NCI-H1694 (cell line): ENCODE results near the gene NLRP12.
A peak's percentile ranks its signal among the peaks of the same experiment; 100 is the strongest.
"Not testable (repeated sequence)": the region's sequence is repeated elsewhere in the genome, so short reads cannot be mapped to it uniquely, and the experiment has no call there.

Source experiments
- DNase-seq: peaks from one replicate; lab custom pipeline; 2025; lab: John Stamatoyannopoulos, UW

Gene NLRP12

GRCh38 chr19:53828531-53828930 lies 4.4 kb upstream of the NLRP12 start:
- DNase-seq = no peak

GRCh38 chr19:53826876-53827275 lies 2.8 kb upstream of the NLRP12 start:
- DNase-seq = no peak

- no peak for DNase-seq
Measured at GRCh38 chr19:53823380-53824120, 564 bp downstream of the NLRP12 start.

GRCh38 chr19:53819861-53820260 lies 4.3 kb downstream of the NLRP12 start:
- no peak for DNase-seq

GRCh38 chr19:53818756-53819155 lies 5.4 kb downstream of the NLRP12 start:
- no peak for DNase-seq

- no peak for DNase-seq
Measured at GRCh38 chr19:53813996-53814395, 10.1 kb downstream of the NLRP12 start.

- DNase-seq = no peak
Measured at GRCh38 chr19:53812335-53812734, 11.8 kb downstream of the NLRP12 start.

GRCh38 chr19:53810891-53811290 lies 13.2 kb downstream of the NLRP12 start:
- DNase-seq = no peak

- no peak for DNase-seq
Measured at GRCh38 chr19:53810187-53810546, 13.9 kb downstream of the NLRP12 start.

- DNase-seq = no peak
Measured at GRCh38 chr19:53809518-53810186, 14.5 kb downstream of the NLRP12 start.

- DNase-seq = no peak
Measured at GRCh38 chr19:53808710-53809125, 15.4 kb downstream of the NLRP12 start.

GRCh38 chr19:53801257-53801656 lies 22.9 kb downstream of the NLRP12 start:
- no peak for DNase-seq

- DNase-seq = no peak
Measured at GRCh38 chr19:53795019-53795418, 29.1 kb downstream of the NLRP12 start.

- peak; percentile 51 for DNase-seq
Measured at GRCh38 chr19:53792721-53793433, 31.2 kb downstream of the NLRP12 start.

- no peak for DNase-seq
Measured at GRCh38 chr19:53789708-53790678, 34.1 kb downstream of the NLRP12 start.

GRCh38 chr19:53787266-53787665 lies 36.8 kb downstream of the NLRP12 start:
- no peak for DNase-seq

GRCh38 chr19:53786744-53787143 lies 37.4 kb downstream of the NLRP12 start:
- no peak for DNase-seq

- no peak for DNase-seq
Measured at GRCh38 chr19:53785196-53785889, 38.8 kb downstream of the NLRP12 start.

GRCh38 chr19:53782698-53783097 lies 41.4 kb downstream of the NLRP12 start:
- DNase-seq = no peak

GRCh38 chr19:53781332-53781731 lies 42.8 kb downstream of the NLRP12 start:
- DNase-seq = not testable (repeated sequence)

GRCh38 chr19:53780506-53780905 lies 43.6 kb downstream of the NLRP12 start:
- no peak for DNase-seq
